ENCODE measurements around the gene DUSP19. TPM values are rescaled to one million over a fixed set of nuclear protein-coding genes. Genes with fewer than 3 reads are reported as not detected.

DUSP19 gene
- total and polyA plus RNA-seq, 2 of the 13 experiments (the other 11 are each of a cell fraction or from before 2014, with no cell fraction given), result 1.3 to 1.9 TPM

DNA sequence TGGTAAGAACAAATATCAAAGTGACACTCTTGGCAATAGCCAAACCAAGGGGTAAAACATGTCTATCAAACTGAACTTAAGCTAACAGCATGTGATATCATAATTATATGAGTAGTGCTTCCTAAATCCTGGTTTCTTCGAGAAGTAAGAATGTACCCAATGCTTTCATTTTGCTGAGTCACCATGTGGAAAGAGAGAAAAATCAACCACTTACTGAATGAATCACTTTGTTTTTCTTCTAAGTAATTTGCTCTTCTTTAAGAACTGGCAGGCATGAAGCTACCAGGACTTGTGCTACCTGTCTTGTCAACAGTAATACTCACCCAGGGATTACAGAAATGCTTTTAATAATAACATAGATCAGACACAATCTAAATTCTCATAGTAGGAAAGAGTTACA lies 19.0 kb upstream of the DUSP19 start (continued):
- TF ChIP-seq SP4 (CRISPR knock-in tag; IDR thresholded peaks at IDR 0.05) (no peak), KAT8 (CRISPR knock-in tag; IDR thresholded peaks at IDR 0.05) (no peak), ZNF382 (CRISPR knock-in tag; IDR thresholded peaks at IDR 0.05; ENCODE audit: borderline replicate concordance) (no peak), MAFG (CRISPR knock-in tag; IDR thresholded peaks at IDR 0.05) (peak; percentile 62; the same call in 1 of the 2 replicates), CREM (IDR thresholded peaks at IDR 0.05) (no peak), CREM (CRISPR knock-in tag; IDR thresholded peaks at IDR 0.05) (no peak), ZNF468 (CRISPR knock-in tag; IDR thresholded peaks at IDR 0.05) (no peak), GFI1 (CRISPR knock-in tag; IDR thresholded peaks at IDR 0.05; ENCODE audit: borderline replicate concordance) (no peak), ZNF335 (CRISPR knock-in tag; IDR thresholded peaks at IDR 0.05) (no peak), CREB3 (CRISPR knock-in tag; IDR thresholded peaks at IDR 0.05) (no peak), ZNF230 (CRISPR knock-in tag; IDR thresholded peaks at IDR 0.05) (no peak), CHD4 (IDR thresholded peaks at IDR 0.05; ENCODE audit: borderline replicate concordance, low read length) (no peak), MAFF (IDR thresholded peaks at IDR 0.05; ENCODE audit: low read depth, low read length) (peak; percentile 90), SP1 (IDR thresholded peaks at IDR 0.05) (no peak), SP1 (CRISPR knock-in tag; IDR thresholded peaks at IDR 0.05) (no peak), SPEN (CRISPR knock-in tag; IDR thresholded peaks at IDR 0.05; ENCODE audit: low read depth) (no peak), ZNF160 (CRISPR knock-in tag; IDR thresholded peaks at IDR 0.05) (no peak), ATF7-NPFF (CRISPR knock-in tag; IDR thresholded peaks at IDR 0.05; ENCODE audit: low read depth) (no peak), NFE2L2 (IDR thresholded peaks at IDR 0.05; ENCODE audit: low read length) (peak; percentile 97), ZNF770 (CRISPR knock-in tag; IDR thresholded peaks at IDR 0.05) (no peak), MAFK (conservative IDR thresholded peaks at IDR 0.05 in 1 of 2, IDR thresholded peaks at IDR 0.05 in 1 of 2; ENCODE audit: low read length in 2 of 2) (peak; percentile 92 to 94), ZMYM3 (CRISPR knock-in tag; IDR thresholded peaks at IDR 0.05) (no peak)
- TF ChIP-seq, protein P1, sequence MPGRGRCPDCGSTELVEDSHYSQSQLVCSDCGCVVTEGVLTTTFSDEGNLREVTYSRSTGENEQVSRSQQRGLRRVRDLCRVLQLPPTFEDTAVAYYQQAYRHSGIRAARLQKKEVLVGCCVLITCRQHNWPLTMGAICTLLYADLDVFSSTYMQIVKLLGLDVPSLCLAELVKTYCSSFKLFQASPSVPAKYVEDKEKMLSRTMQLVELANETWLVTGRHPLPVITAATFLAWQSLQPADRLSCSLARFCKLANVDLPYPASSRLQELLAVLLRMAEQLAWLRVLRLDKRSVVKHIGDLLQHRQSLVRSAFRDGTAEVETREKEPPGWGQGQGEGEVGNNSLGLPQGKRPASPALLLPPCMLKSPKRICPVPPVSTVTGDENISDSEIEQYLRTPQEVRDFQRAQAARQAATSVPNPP (CRISPR knock-in tag; IDR thresholded peaks at IDR 0.05), result no peak
- TF ChIP-seq, protein P2, sequence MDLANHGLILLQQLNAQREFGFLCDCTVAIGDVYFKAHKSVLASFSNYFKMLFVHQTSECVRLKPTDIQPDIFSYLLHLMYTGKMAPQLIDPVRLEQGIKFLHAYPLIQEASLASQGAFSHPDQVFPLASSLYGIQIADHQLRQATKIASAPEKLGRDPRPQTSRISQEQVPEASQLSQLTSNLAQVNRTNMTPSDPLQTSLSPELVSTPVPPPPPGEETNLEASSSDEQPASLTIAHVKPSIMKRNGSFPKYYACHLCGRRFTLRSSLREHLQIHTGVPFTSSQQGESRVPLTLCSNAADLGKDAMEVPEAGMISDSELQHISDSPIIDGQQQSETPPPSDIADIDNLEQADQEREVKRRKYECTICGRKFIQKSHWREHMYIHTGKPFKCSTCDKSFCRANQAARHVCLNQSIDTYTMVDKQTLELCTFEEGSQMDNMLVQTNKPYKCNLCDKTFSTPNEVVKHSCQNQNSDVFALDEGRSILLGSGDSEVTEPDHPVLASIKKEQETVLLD (CRISPR knock-in tag; IDR thresholded peaks at IDR 0.05; ENCODE audit: low read depth), result no peak
- TF ChIP-seq, protein P3, sequence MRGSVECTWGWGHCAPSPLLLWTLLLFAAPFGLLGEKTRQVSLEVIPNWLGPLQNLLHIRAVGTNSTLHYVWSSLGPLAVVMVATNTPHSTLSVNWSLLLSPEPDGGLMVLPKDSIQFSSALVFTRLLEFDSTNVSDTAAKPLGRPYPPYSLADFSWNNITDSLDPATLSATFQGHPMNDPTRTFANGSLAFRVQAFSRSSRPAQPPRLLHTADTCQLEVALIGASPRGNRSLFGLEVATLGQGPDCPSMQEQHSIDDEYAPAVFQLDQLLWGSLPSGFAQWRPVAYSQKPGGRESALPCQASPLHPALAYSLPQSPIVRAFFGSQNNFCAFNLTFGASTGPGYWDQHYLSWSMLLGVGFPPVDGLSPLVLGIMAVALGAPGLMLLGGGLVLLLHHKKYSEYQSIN (CRISPR knock-in tag; IDR thresholded peaks at IDR 0.05; ENCODE audit: borderline replicate concordance), result no peak
- TF ChIP-seq, protein P4, sequence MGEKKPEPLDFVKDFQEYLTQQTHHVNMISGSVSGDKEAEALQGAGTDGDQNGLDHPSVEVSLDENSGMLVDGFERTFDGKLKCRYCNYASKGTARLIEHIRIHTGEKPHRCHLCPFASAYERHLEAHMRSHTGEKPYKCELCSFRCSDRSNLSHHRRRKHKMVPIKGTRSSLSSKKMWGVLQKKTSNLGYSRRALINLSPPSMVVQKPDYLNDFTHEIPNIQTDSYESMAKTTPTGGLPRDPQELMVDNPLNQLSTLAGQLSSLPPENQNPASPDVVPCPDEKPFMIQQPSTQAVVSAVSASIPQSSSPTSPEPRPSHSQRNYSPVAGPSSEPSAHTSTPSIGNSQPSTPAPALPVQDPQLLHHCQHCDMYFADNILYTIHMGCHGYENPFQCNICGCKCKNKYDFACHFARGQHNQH (CRISPR knock-in tag; IDR thresholded peaks at IDR 0.05), result no peak
